Measurements from ENCODE around the gene KRTAP10-8. TPM values are rescaled to one million over a fixed set of nuclear protein-coding genes. Genes with fewer than 3 reads are reported as not detected.

Gene KRTAP10-8
- polyA plus RNA-seq, 1 donor from 2014 or later, result not detected

- Histone ChIP-seq H3K4me3 (ENCODE audit: low read length) (no peak overlapping the region), H3K9me3 (ENCODE audit: low read length) (peaks cover 4% of the 10 kb centered on the region), H3K27me3 (ENCODE audit: insufficient read depth, low read depth, low read length) (no peaks in the 10 kb centered on the region), H3K4me2 (ENCODE audit: low read length) (no peak overlapping the region), H4K20me1 (ENCODE audit: insufficient read depth) (no peaks in the 10 kb centered on the region), H3K79me2 (replicated peaks; ENCODE audit: insufficient read depth, low read length) (no peaks in the 10 kb centered on the region), H3K9ac (ENCODE audit: low read length) (no peak overlapping the region), H3F3A (ENCODE audit: insufficient read depth, low read length, poor library complexity, severe bottlenecking) (no peaks in the 10 kb centered on the region), H3K9me2 (ENCODE audit: insufficient read depth, low read length) (no peaks in the 10 kb centered on the region), H2AFZ (ENCODE audit: low read depth, low read length) (no peak overlapping the region), H3K27ac (ENCODE audit: low read length) (no peak overlapping the region), H3K36me3 (ENCODE audit: insufficient read depth, low read length) (no peaks in the 10 kb centered on the region)
- no peak for TF ChIP-seq EZH2 (IDR thresholded peaks at IDR 0.05; ENCODE audit: borderline replicate concordance, insufficient read depth, low read length, poor library complexity, severe bottlenecking)
- no peak for TF ChIP-seq SMC3 (conservative IDR thresholded peaks at IDR 0.05; ENCODE audit: poor library complexity)
- TF ChIP-seq EP300 (conservative IDR thresholded peaks at IDR 0.05; ENCODE audit: poor library complexity, severe bottlenecking), result no peak
- TF ChIP-seq TAF1 (IDR thresholded peaks at IDR 0.05; ENCODE audit: low read depth), result no peak
- no peak for TF ChIP-seq REST (IDR thresholded peaks at IDR 0.05; ENCODE audit: borderline replicate concordance)
- TF ChIP-seq CTCF (IDR thresholded peaks at IDR 0.05; ENCODE audit: poor library complexity, severe bottlenecking), result no peak
- no peak for TF ChIP-seq POLR2AphosphoS5 (IDR thresholded peaks at IDR 0.05)
- TF ChIP-seq RAD21 (conservative IDR thresholded peaks at IDR 0.05), result no peak
- no peak for TF ChIP-seq MXI1 (conservative IDR thresholded peaks at IDR 0.05; ENCODE audit: poor library complexity, severe bottlenecking)
These were observed 27.4 kb downstream of the KRTAP10-8 start for GRCh38 chr21:44639331-44639655.

- H3K9me3 ChIP-seq (ENCODE audit: low read length), result peaks cover 4% of the 10 kb centered on the region
- no peaks in the 10 kb centered on the region for H4K20me1 ChIP-seq (ENCODE audit: insufficient read depth)
- no peak overlapping the region for H3K4me2 ChIP-seq (ENCODE audit: low read length)
- no peak overlapping the region for H2AFZ ChIP-seq (ENCODE audit: low read depth, low read length)
- no peak overlapping the region for H3K9ac ChIP-seq (ENCODE audit: low read length)
- TF ChIP-seq REST (IDR thresholded peaks at IDR 0.05; ENCODE audit: borderline replicate concordance), result no peak
- no peaks in the 10 kb centered on the region for H3F3A ChIP-seq (ENCODE audit: insufficient read depth, low read length, poor library complexity, severe bottlenecking)
- H3K9me2 ChIP-seq (ENCODE audit: insufficient read depth, low read length), result no peaks in the 10 kb centered on the region
- no peaks in the 10 kb centered on the region for H3K79me2 ChIP-seq (replicated peaks; ENCODE audit: insufficient read depth, low read length)
- H3K4me3 ChIP-seq (ENCODE audit: low read length), result no peak overlapping the region
- H3K27me3 ChIP-seq (ENCODE audit: insufficient read depth, low read depth, low read length), result no peaks in the 10 kb centered on the region
- no peak overlapping the region for H3K27ac ChIP-seq (ENCODE audit: low read length)
- no peaks in the 10 kb centered on the region for H3K36me3 ChIP-seq (ENCODE audit: insufficient read depth, low read length)
These were observed 28.9 kb downstream of the KRTAP10-8 start for GRCh38 chr21:44640761-44641160.
